Type B pancreatic cell (in vitro differentiated cells): ENCODE measurements around the gene ADAMTSL3. TPM values are rescaled to one million over a fixed set of nuclear protein-coding genes. Genes with fewer than 3 reads are reported as not detected.

Experiments used
- DNase-seq: peaks from one replicate; pipeline ENCODE4 v3.0.0; 2021; ENCODE audit warnings: mixed read lengths; ENCODE audit not compliant: unreplicated experiment; ENCODE audit errors: extremely low spot score
- H3K27ac Mint-ChIP-seq: 2 replicates; pipeline ENCODE4 v1.8.0; 2021; ENCODE audit warnings: mild to moderate bottlenecking, mixed read lengths
- H3K27me3 Mint-ChIP-seq: 2 replicates; pipeline ENCODE4 v1.8.0; 2021; ENCODE audit warnings: mixed read lengths
- H3K36me3 Mint-ChIP-seq: 2 replicates; pipeline ENCODE4 v1.8.0; 2021; ENCODE audit warnings: mixed read lengths
- H3K4me1 Mint-ChIP-seq: one replicate; pipeline ENCODE4 v1.8.0; 2021; ENCODE audit warnings: mixed read lengths; ENCODE audit not compliant: unreplicated experiment
- H3K4me3 Mint-ChIP-seq: 2 replicates; pipeline ENCODE4 v1.8.0; 2021; ENCODE audit warnings: mild to moderate bottlenecking, mixed read lengths
- H3K9me3 Mint-ChIP-seq: 2 replicates; pipeline ENCODE4 v1.8.0; 2021; ENCODE audit warnings: mixed read lengths
- total RNA-seq: library from RNA; stranded (reverse); gene quantifications from 2 replicates; pipeline ENCODE4 v1.2.1, GENCODE V29; 2021; ENCODE audit warnings: low replicate concordance
- TF ChIP-seq, protein P1 (sequence below): fragments of 200-600 bp; sonication (generic); conservative IDR thresholded peaks from 2 replicates; pipeline ENCODE4 v1.5.0; 2021; ENCODE audit warnings: antibody characterized with exemption, mild to moderate bottlenecking

The ADAMTSL3 gene
- total RNA-seq, 1 donor from 2014 or later, result 1.9 TPM

DNA sequence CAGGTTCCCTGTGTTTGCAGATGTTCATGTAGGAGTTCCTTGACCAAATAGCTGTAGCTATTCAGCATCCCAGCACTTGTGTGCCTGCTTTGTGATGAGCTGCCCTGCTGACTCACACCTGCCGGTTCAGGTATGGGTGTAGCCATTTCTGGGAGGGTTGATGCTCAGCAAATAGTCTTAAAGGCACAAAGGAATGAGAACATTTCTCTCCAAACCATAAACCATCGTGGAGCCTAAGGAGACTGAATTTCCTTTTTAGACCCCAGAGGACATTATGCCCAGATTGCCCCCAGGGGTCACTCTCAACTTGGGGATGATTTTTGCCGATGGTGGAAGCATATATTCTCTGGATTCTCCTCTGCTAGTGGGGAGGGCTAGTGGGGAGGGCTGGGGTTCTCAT lies 80.6 kb downstream of the ADAMTSL3 start:
- no peak for DNase-seq
- H3K4me3 Mint-ChIP-seq, result no peak overlapping the region
- no peaks in the 10 kb centered on the region for H3K36me3 Mint-ChIP-seq
- no peaks in the 10 kb centered on the region for H3K4me1 Mint-ChIP-seq
- H3K27ac Mint-ChIP-seq, result no peak overlapping the region
- TF ChIP-seq, protein P1, sequence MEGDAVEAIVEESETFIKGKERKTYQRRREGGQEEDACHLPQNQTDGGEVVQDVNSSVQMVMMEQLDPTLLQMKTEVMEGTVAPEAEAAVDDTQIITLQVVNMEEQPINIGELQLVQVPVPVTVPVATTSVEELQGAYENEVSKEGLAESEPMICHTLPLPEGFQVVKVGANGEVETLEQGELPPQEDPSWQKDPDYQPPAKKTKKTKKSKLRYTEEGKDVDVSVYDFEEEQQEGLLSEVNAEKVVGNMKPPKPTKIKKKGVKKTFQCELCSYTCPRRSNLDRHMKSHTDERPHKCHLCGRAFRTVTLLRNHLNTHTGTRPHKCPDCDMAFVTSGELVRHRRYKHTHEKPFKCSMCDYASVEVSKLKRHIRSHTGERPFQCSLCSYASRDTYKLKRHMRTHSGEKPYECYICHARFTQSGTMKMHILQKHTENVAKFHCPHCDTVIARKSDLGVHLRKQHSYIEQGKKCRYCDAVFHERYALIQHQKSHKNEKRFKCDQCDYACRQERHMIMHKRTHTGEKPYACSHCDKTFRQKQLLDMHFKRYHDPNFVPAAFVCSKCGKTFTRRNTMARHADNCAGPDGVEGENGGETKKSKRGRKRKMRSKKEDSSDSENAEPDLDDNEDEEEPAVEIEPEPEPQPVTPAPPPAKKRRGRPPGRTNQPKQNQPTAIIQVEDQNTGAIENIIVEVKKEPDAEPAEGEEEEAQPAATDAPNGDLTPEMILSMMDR, result no peak
- peaks cover 7% of the 10 kb centered on the region for H3K27me3 Mint-ChIP-seq
- no peaks in the 10 kb centered on the region for H3K9me3 Mint-ChIP-seq

DNA sequence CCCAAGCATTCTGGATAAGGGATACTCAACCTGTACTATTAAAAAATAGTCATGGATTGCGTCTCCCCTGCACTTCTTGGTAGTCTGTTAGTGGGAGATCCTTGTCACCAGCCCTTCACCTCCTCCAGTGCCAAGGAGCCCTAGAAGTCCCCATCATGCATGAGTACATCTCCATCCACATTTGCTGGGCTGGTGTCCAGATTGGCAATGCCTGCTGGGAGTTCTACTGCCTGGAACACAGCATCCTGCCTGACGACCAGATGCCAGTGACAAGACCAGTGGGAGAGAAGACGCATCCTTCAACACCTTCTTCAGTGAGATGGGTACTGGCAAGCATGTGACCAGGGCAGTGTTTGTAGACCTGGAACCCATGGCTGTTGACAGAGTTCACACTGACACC lies 85.7 kb downstream of the ADAMTSL3 start:
- Mint-ChIP-seq H3K27me3 (peaks cover 7% of the 10 kb centered on the region), H3K27ac (no peak overlapping the region), H3K4me1 (no peaks in the 10 kb centered on the region), H3K9me3 (no peaks in the 10 kb centered on the region), H3K4me3 (no peak overlapping the region), H3K36me3 (no peaks in the 10 kb centered on the region)
- DNase-seq, result no peak
- TF ChIP-seq, protein P1, result no peak

DNA sequence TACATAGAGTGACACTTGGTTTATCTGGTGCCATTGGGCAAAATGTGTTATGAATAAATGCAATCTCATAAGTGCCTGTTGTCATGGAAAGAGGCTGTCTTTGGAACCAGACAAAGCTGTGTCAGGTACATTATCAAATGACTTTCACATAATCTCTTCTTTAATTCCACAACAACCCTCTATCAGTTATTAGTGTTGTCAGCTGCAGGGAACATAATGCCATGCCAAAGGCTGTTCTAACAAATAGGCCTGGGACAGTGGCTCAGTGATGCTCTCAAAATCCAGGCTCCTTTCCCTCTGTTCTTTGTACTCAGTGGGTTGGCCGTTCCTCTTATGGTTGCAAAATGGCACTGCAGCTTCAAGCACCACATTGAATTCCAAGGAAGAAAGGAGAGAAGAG lies 91.8 kb downstream of the ADAMTSL3 start:
- H3K4me1 Mint-ChIP-seq, result no peaks in the 10 kb centered on the region
- TF ChIP-seq, protein P1, result no peak
- H3K27me3 Mint-ChIP-seq, result peaks cover 9% of the 10 kb centered on the region
- no peak overlapping the region for H3K4me3 Mint-ChIP-seq
- DNase-seq, result no peak
- H3K9me3 Mint-ChIP-seq, result no peaks in the 10 kb centered on the region
- no peaks in the 10 kb centered on the region for H3K36me3 Mint-ChIP-seq
- no peak overlapping the region for H3K27ac Mint-ChIP-seq

DNA sequence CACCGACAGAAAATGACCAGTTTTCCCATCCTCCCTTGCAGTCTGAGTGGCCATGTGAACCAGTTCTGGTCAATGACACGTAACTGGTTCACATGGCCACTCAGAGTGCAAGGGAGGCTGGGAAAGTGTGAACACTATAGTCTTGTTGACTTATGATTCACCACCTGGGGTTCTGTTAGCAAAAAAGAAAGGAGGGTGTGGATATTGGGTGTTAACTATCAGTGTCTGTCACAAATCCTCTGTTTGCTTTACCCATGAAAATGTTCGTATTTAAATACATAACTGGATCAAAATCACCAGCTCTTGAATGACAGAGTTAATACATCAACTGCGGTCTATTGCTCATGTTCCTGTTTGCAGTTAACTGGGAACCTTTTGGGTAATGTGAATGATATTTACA lies 92.3 kb downstream of the ADAMTSL3 start:
- H3K27me3 Mint-ChIP-seq, result peaks cover 9% of the 10 kb centered on the region
- no peak overlapping the region for H3K4me3 Mint-ChIP-seq
- no peaks in the 10 kb centered on the region for H3K9me3 Mint-ChIP-seq
- TF ChIP-seq, protein P1, result no peak
- H3K27ac Mint-ChIP-seq, result no peak overlapping the region
- DNase-seq, result no peak
- H3K36me3 Mint-ChIP-seq, result no peaks in the 10 kb centered on the region
- H3K4me1 Mint-ChIP-seq, result no peaks in the 10 kb centered on the region

DNA sequence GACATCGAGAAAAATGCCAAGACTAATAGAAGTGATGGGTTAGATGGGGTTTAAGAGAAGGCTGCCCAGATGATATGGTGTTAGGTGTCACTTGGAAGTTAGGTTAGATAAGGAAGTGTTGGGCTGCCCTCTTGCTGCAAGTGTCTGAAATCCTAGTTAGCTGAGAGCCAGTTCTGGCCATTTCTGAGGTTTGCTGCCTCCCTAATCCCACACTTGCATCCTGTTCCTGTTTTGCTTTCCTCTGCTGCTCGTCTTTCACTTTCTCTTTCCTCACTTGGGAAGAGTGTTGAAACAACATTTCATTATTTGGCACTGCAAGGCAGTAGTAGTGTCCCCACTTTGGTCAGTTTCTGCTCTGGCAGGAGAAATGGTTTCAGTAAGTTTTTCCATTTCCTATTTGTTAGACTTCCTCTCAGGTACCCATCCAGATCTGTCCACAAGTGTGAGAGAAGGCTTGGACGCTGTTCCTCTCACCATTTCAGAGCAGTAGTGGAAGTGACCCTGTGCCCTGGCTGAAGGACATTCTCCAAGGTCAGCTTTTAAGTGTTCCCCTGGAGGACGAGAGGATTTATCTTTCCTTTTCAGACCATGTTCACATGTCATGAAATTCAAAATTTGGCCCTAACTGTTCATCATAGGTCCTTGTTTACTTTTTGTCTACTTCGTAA lies 93.3 kb downstream of the ADAMTSL3 start:
- no peak overlapping the region for H3K4me3 Mint-ChIP-seq
- no peaks in the 10 kb centered on the region for H3K36me3 Mint-ChIP-seq
- H3K9me3 Mint-ChIP-seq, result no peaks in the 10 kb centered on the region
- H3K27me3 Mint-ChIP-seq, result peaks cover 9% of the 10 kb centered on the region
- no peak for DNase-seq
- H3K27ac Mint-ChIP-seq, result no peak overlapping the region
- H3K4me1 Mint-ChIP-seq, result no peaks in the 10 kb centered on the region
- TF ChIP-seq, protein P1, result no peak

DNA sequence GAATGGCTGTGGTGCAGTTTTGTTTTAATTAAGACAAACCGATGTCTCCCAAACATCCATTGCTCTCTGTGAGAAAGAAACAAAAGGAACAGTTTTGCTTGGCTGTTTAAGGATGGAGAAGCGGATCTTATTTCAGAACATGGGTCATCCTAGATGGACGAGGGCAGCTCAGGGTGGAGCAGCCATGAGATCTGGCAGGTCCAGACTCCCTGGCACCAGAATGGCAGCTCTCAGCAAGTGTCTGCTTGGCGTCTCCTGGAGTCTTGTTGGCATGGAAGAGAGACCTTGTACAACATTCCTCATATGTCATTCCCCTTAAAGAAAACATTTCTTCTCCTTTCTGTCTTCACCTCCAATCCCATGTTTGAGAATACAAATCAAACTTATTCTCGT lies 93.8 kb downstream of the ADAMTSL3 start:
- no peak for DNase-seq
- H3K9me3 Mint-ChIP-seq, result no peaks in the 10 kb centered on the region
- peaks cover 9% of the 10 kb centered on the region for H3K27me3 Mint-ChIP-seq
- no peaks in the 10 kb centered on the region for H3K36me3 Mint-ChIP-seq
- no peak overlapping the region for H3K4me3 Mint-ChIP-seq
- no peak overlapping the region for H3K27ac Mint-ChIP-seq
- TF ChIP-seq, protein P1, result no peak
- H3K4me1 Mint-ChIP-seq, result no peaks in the 10 kb centered on the region
